WI38 (cell line): Measurements from ENCODE around the gene ZBTB17.
"Not testable (repeated sequence)": the region's sequence is repeated elsewhere in the genome, so short reads cannot be mapped to it uniquely, and the experiment has no call there.

Experiments used
- H3K4me3 ChIP-seq: 2 replicates; pipeline ENCODE4 v1.5.1; 2011; ENCODE audit warnings: low read depth, mild to moderate bottlenecking, control low read depth, low read length
- TF ChIP-seq, protein P1 (sequence below): IDR thresholded peaks from 2 replicates; pipeline ENCODE4 v1.5.1; 2012; ENCODE audit warnings: low read depth, mild to moderate bottlenecking, control low read depth, low read length

Gene ZBTB17

DNA sequence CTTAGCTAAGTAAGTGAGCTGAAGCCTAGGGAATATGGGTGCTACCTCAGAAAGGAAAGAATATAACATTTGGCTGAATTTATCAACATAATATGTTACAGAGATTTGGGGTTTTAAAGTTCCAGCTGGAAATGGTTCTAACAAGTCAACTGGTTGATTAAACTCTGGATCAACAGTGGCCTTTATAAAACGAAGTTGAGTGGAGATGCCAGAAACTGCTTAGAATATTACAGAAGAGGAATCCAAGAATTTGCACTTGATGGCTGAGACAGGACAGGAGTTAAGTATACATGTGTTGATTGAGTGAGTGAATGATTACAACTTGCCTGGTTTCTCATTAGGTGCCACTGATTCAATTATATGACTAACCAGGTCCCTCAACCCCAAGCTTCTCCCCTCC lies 7.4 kb upstream of the ZBTB17 start:
- TF ChIP-seq, protein P1, sequence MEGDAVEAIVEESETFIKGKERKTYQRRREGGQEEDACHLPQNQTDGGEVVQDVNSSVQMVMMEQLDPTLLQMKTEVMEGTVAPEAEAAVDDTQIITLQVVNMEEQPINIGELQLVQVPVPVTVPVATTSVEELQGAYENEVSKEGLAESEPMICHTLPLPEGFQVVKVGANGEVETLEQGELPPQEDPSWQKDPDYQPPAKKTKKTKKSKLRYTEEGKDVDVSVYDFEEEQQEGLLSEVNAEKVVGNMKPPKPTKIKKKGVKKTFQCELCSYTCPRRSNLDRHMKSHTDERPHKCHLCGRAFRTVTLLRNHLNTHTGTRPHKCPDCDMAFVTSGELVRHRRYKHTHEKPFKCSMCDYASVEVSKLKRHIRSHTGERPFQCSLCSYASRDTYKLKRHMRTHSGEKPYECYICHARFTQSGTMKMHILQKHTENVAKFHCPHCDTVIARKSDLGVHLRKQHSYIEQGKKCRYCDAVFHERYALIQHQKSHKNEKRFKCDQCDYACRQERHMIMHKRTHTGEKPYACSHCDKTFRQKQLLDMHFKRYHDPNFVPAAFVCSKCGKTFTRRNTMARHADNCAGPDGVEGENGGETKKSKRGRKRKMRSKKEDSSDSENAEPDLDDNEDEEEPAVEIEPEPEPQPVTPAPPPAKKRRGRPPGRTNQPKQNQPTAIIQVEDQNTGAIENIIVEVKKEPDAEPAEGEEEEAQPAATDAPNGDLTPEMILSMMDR, result no peak
- H3K4me3 ChIP-seq, result no peak overlapping the region

DNA sequence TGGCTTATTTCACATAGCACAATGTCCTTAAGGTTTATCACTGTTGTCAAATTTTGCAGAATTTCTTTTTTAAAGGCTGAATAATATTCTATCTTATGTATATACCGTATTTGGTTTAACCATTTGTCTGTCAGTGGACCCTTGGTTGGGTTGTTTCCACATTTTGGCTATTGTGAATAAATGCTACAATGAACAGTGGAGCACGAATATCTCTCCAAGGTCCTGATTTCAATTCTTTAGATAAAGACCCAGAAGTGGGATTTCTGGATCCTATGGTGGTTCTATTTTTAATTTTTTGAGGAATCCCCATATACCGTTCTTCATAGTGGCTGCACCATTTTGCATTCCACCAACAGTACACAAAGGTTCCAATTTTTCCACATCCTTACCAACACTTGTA lies 5.8 kb upstream of the ZBTB17 start:
- TF ChIP-seq, protein P1, result no peak
- no peak overlapping the region for H3K4me3 ChIP-seq

DNA sequence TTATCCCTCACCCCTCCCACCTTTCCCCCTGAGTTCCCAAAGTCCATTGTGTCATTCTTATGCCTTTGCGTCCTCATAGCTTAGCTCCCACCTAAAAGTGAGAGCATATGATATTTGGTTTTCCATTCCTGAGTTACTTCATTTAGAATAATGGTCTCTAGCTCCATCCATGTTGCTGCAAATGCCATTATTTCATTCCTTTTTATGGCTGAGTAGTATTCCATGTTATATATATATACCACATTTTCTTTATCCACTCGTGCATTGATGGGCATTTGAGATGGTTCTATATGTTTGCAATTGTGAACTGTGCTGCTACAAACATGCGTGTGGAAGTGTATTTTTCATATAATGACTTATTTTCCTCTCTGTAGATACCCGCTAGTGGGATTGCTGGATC lies 2.0 kb upstream of the ZBTB17 start:
- H3K4me3 ChIP-seq, result not testable (repeated sequence)

DNA sequence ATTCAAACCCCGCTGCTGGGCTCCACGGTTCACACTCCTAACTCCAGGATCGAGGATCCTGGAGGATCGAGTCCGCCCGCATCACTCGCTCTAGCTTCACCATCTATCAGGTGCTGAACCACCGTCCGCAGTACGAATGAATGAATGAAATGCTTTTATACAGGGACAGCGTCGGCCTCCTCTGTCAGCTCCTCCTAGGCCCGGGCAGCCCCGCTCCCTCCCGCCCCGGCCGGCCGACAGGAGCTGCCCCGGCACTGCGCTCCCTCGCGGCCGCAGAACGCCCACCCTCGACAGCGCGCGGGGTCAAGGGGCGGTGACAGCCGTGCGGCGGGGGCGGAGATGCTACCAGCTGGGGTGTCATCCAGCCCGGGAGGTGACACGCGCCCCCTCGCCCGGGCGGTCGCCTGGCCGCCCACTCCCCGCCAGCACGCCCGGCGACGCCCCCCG lies 520 bp downstream of the ZBTB17 start:
- TF ChIP-seq, protein P1, result no peak
- peak overlapping the region; percentile 79 for H3K4me3 ChIP-seq

DNA sequence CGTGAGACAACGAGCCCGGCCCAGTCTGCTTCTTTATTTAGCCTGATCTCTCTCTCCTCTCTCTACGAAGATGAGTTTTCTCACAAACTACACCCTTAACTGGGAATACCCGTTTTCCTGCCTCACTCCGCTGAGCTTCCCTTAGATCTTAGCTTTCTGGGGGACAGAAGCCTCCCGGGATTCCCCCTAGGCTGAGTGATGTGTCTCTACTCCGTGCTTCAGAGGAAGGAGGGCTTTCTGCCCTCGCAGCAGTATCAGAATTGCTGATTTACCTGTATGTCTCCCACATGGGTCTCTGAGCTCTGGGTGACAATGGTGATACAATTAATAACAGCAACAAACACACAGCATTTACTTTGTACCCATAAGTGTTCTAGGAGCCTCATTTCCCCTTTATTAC lies 1.0 kb downstream of the ZBTB17 start:
- TF ChIP-seq, protein P1, result no peak

DNA sequence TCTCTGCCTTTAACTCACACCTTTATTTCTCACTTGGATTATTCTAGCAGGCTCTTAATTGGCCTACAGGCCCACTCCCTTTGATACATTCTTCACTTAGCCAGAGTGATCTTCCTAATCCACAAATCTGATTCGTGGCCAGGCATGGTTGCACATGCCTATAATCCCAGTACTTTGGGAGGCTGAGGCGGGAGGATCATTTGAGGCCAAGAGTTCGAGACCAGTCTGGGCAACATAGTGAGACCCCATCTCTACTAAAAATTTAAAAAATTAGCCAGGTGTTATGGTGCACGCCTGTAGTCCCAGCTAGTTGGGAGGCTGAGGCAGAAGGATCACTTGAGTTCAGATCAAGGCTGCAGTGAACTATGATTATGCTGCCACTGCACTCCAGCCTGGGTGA lies 2.1 kb downstream of the ZBTB17 start:
- TF ChIP-seq, protein P1, result no peak
- no peak overlapping the region for H3K4me3 ChIP-seq

More for the DNA sequence above, 1.0 kb downstream of the ZBTB17 start:
- H3K4me3 ChIP-seq, result peak overlapping the region; percentile 79

DNA sequence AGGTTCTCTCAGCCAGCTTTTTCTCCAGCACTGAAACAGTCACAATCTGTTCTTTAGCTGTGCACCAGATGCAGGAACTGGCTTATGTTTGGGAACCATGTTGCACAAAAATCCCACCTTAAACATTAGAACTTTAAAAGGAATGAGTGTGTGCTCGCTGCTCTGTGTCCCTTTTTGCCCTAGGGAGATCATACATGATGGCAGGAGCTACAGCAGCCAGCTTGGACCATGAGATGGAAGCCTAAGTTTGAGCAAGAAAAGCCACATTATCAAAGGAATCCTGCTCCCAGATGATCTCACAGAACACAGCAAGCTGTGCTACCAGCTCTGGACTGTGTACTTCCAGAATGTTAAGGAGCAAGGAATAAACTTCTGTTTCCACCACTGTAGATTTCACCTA lies 3.5 kb downstream of the ZBTB17 start:
- no peak overlapping the region for H3K4me3 ChIP-seq
- TF ChIP-seq, protein P1, result no peak

DNA sequence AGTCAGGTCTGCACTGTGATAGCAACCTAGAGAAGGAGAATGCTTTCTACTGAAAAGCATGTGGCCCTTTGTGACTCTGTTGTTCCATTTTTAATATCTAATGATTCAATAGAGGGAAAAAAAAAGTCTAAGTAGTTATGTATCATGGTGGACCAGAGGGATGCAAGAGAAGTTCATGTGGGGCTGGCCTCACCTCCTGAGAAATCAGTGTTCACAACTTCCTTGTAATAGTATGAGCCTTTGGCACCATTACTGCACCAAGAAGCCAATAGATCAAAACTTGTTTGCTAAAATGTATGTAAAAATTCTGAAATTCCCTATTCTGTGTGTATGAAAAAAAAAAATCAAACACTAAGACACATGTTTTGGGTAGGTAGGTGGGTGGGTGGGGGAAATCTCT lies 5.0 kb downstream of the ZBTB17 start:
- no peak overlapping the region for H3K4me3 ChIP-seq
- TF ChIP-seq, protein P1, result no peak
